Pancreas (tissue), 10 donors: ENCODE data around the gene PTPRM. TPM values are rescaled to one million over a fixed set of nuclear protein-coding genes. Genes with fewer than 3 reads are reported as not detected.
A peak's percentile ranks its signal among the peaks of the same experiment; 100 is the strongest.

Source experiments
- ATAC-seq, 4 donors: fragments of 200-7000 bp; cut with Tn5 transposase; one replicate each; pipeline versions ENCODE4 v1.8.0 to v1.9.1; 2020; ENCODE audit warnings: mild to moderate bottlenecking in 4 of 4, moderate library complexity in 4 of 4
- DNase-seq, 6 donors: peaks; one replicate each; pipeline ENCODE4 v3.0.0-alpha.2; 2020
- FAIRE-seq: peaks from 2 replicates; lab custom pipeline; 2012; peaks lifted over from hg19 to GRCh38; lab: Jason Lieb, UNC
- H3K27ac ChIP-seq, 4 donors: fragments of 200-600 bp; sonication (generic); 1 replicate in 3 of 4; 2 replicates in 1 of 4; pipeline versions ENCODE4 v1.5.0 to v1.8.0; 2020
- H3K27me3 ChIP-seq, 4 donors: fragments of 200-600 bp; one replicate each; pipeline ENCODE4 v1.8.0; 2021
- H3K36me3 ChIP-seq, 3 donors: fragments of 200-600 bp; sonication (generic) in 1 of 3; one replicate each; pipeline versions ENCODE4 v1.5.0 to v1.8.0; 2020 to 2021
- H3K4me1 ChIP-seq, 3 donors: fragments of 200-600 bp; one replicate each; pipeline ENCODE4 v1.8.0; 2021
- H3K4me3 ChIP-seq, 4 donors: fragments of 200-600 bp; sonication (generic) in 2 of 4; one replicate each; pipeline versions ENCODE4 v1.5.0 to v1.8.0; 2020 to 2021
- H3K9me3 ChIP-seq, 4 donors: fragments of 200-600 bp; one replicate each; pipeline ENCODE4 v1.8.0; 2021
- CTCF ChIP-seq, 4 donors: fragments of 200-600 bp; sonication (generic) in 3 of 4; IDR thresholded peaks; one replicate each; pipeline versions ENCODE4 v1.5.0 to v1.8.0; 2021; ENCODE audit warnings: antibody characterized with exemption in 4 of 4
- WGBS, 2 donors: extraction: QIAGEN DNeasy Blood & Tissue Kit; methylation state at CpG; one replicate each; pipeline ENCODE4 v1.1.7; 2013; 5-methylcytosine and 5-hydroxymethylcytosine counted together
- intact Hi-C, 3 donors: fragments of 100-400 bp; cut with DNase I; formaldehyde crosslinking; loops; one replicate each; pipeline versions ENCODE4 v1.11.1 to v1.14.2; 2022
- polyA plus RNA-seq, 2 donors: library from polyadenylated mRNA; stranded (reverse); fragments of 200-250 nt; gene quantifications; one replicate each; pipeline ENCODE4 v1.2.3, GENCODE V29; 2013
- total RNA-seq, 6 donors: library from RNA; stranded (reverse); fragmentation: NEBNext Ultra II Directional in 4 of 6; extraction: Animal tissue kit (Norgen Biotek cat#: 25700) in 4 of 6; gene quantifications; one replicate each; pipeline versions ENCODE4 v1.2.1 to v1.2.4, GENCODE V29; 2021 to 2023
- donor health status: healthy with polysubstance abuse.
- donor health status: DM: no; HTN: no; CAD: no; lungs with moderate emphysema.
- donor health status: DM: no; HTN: no; CAD: no.
- donor health status: control.
- donor health status: control.
- donor health status: Bipolar disorder and iron deficiency.
- donor health status: DM: yes; HTN: yes; CAD: no.
- donor health status: DM: no; HTN: no; CAD: no.
- donor health status: DM: no; HTN: no; CAD: no.
- donor health status: DM: yes; HTN: yes; CAD: no.

The PTPRM gene
- total and polyA plus RNA-seq, 8 donors: 14.5 to 50.7 (median 19.7) TPM

DNA sequence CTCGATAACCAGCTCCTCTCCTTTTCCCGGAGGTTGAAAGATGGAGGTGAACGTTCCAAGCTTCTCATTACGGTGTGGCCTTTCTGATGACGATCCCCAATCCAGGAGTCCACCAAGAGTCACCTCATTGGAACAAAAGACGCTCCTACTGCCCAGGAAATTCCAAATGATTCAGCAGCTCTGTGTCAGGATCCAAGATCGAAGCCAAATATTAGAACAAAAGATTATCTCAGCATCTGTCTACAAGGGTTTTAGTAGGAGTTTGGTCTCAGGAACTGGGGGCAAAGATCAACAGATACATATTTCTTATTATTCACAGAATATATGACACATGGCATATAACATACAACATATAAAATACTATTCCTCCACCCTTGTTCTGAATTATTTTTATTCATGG lies 881.0 kb downstream of the PTPRM start:
- 72% methylated on average over 7 of the region's 7 CpGs for WGBS, 2 donors
- FAIRE-seq (no peak), ATAC-seq (no peak), DNase-seq (no peak)
- no peak overlapping the region for H3K4me3 ChIP-seq
- no peaks in the 10 kb centered on the region for H3K36me3 ChIP-seq
- TF ChIP-seq CTCF (IDR thresholded peaks at IDR 0.05): no peak
- no peaks in the 10 kb centered on the region for H3K9me3 ChIP-seq
- no peaks in the 10 kb centered on the region for H3K27me3 ChIP-seq
- intact Hi-C loops: no loop called here
- H3K27ac ChIP-seq: no peak overlapping the region
- no peaks in the 10 kb centered on the region for H3K4me1 ChIP-seq

GRCh38 chr18:8450013-8450412 lies 882.9 kb downstream of the PTPRM start:
- FAIRE-seq: no peak
- 45 to 47% methylated on average over 5 of the region's 5 CpGs for WGBS, 2 donors
- Histone ChIP-seq H3K27me3 (no peaks in the 10 kb centered on the region), H3K4me1 (no peaks in the 10 kb centered on the region), H3K9me3 (no peaks in the 10 kb centered on the region), H3K4me3 (no peak overlapping the region), H3K36me3 (no peaks in the 10 kb centered on the region), H3K27ac (no peak overlapping the region)
- no peak for ATAC-seq
- TF ChIP-seq CTCF (IDR thresholded peaks at IDR 0.05): peak in 2 of 4 donors; percentile 11 to 24
- DNase-seq: no peak
- intact Hi-C loops: no loop called here

- no peak for TF ChIP-seq CTCF (IDR thresholded peaks at IDR 0.05)
- no peaks in the 10 kb centered on the region for H3K4me1 ChIP-seq
- no peaks in the 10 kb centered on the region for H3K36me3 ChIP-seq
- H3K9me3 ChIP-seq: no peaks in the 10 kb centered on the region
- WGBS, 2 donors: 82 to 88% methylated on average over 13 of the region's 13 CpGs
- H3K27ac ChIP-seq: no peak overlapping the region
- DNase-seq (no peak), ATAC-seq (no peak), FAIRE-seq (no peak)
- no peak overlapping the region for H3K4me3 ChIP-seq
- intact Hi-C loops: no loop called here
- no peaks in the 10 kb centered on the region for H3K27me3 ChIP-seq
Observed at GRCh38 chr18:8450898-8451665, 884.0 kb downstream of the PTPRM start.

- Histone ChIP-seq H3K27ac (no peak overlapping the region), H3K36me3 (no peaks in the 10 kb centered on the region), H3K4me1 (no peaks in the 10 kb centered on the region), H3K9me3 (no peaks in the 10 kb centered on the region), H3K4me3 (no peak overlapping the region), H3K27me3 (no peaks in the 10 kb centered on the region)
- TF ChIP-seq CTCF (IDR thresholded peaks at IDR 0.05): no peak
- ATAC-seq (no peak), DNase-seq (no peak), FAIRE-seq (no peak)
- intact Hi-C loops: no loop called here
- 51 to 62% methylated on average over 3 of the region's 3 CpGs for WGBS, 2 donors
Observed at GRCh38 chr18:8453528-8453927, 886.4 kb downstream of the PTPRM start.

DNA sequence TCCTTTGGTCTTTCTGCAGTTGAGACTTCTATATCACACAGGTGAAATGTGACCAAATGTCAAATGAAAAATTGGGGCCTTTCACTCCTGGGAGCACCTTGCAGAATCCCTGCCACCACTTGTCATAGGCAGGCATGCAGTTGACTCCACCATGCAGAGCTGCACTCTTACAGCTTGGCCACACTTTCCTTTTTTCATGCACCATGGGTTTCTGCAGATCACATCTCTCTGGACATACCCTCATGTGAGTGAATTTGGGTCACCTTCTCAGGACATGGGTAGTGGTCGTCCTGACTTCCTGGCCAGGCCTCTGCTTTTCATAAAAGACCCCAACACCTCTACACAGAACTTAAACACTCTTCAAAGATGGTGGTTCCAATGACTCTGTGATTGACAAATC lies 887.0 kb downstream of the PTPRM start:
- H3K9me3 ChIP-seq: no peaks in the 10 kb centered on the region
- H3K4me1 ChIP-seq: no peaks in the 10 kb centered on the region
- no peak for DNase-seq
- 35 to 42% methylated on average over 1 of the region's 1 CpG for WGBS, 2 donors
- no peaks in the 10 kb centered on the region for H3K36me3 ChIP-seq
- H3K27ac ChIP-seq: no peak overlapping the region
- no peaks in the 10 kb centered on the region for H3K27me3 ChIP-seq
- H3K4me3 ChIP-seq: no peak overlapping the region
- intact Hi-C loops: no loop called here
- no peak for ATAC-seq
- no peak for TF ChIP-seq CTCF (IDR thresholded peaks at IDR 0.05)
- FAIRE-seq: no peak
